ENCODE data around the gene LTO1.

LTO1 gene

GRCh38 chr11:69650832-69651344 is 24.3 kb downstream of the LTO1 start:
- H3K36me3 Mint-ChIP-seq (ENCODE audit: low read depth): peaks cover 4% of the 10 kb centered on the region
- H3K4me3 Mint-ChIP-seq: no peak overlapping the region
- no peaks in the 10 kb centered on the region for H3K4me1 Mint-ChIP-seq (ENCODE audit: low read depth)
- H3K9me3 Mint-ChIP-seq: no peaks in the 10 kb centered on the region
- H3K27ac Mint-ChIP-seq: no peak overlapping the region
- H3K27me3 Mint-ChIP-seq: no peaks in the 10 kb centered on the region

GRCh38 chr11:69650081-69650831 is 24.9 kb downstream of the LTO1 start:
- no peak overlapping the region for H3K4me3 Mint-ChIP-seq
- H3K36me3 Mint-ChIP-seq (ENCODE audit: low read depth): peaks cover 4% of the 10 kb centered on the region
- H3K4me1 Mint-ChIP-seq (ENCODE audit: low read depth): no peaks in the 10 kb centered on the region
- no peaks in the 10 kb centered on the region for H3K27me3 Mint-ChIP-seq
- no peaks in the 10 kb centered on the region for H3K9me3 Mint-ChIP-seq
- no peak overlapping the region for H3K27ac Mint-ChIP-seq

GRCh38 chr11:69649576-69649900 is 25.6 kb downstream of the LTO1 start:
- Mint-ChIP-seq H3K36me3 (ENCODE audit: low read depth) (peaks cover 4% of the 10 kb centered on the region), H3K4me1 (ENCODE audit: low read depth) (no peaks in the 10 kb centered on the region), H3K9me3 (no peaks in the 10 kb centered on the region), H3K27ac (no peak overlapping the region), H3K27me3 (no peaks in the 10 kb centered on the region), H3K4me3 (no peak overlapping the region)

- H3K27me3 Mint-ChIP-seq: no peaks in the 10 kb centered on the region
- H3K36me3 Mint-ChIP-seq (ENCODE audit: low read depth): peaks cover 4% of the 10 kb centered on the region
- H3K9me3 Mint-ChIP-seq: no peaks in the 10 kb centered on the region
- H3K4me1 Mint-ChIP-seq (ENCODE audit: low read depth): peaks cover 2% of the 10 kb centered on the region
- no peak overlapping the region for H3K27ac Mint-ChIP-seq
- no peak overlapping the region for H3K4me3 Mint-ChIP-seq
Observed at GRCh38 chr11:69648679-69649575, 26.2 kb downstream of the LTO1 start.

- H3K27ac Mint-ChIP-seq: no peak overlapping the region
- H3K4me3 Mint-ChIP-seq: no peak overlapping the region
- no peaks in the 10 kb centered on the region for H3K27me3 Mint-ChIP-seq
- no peaks in the 10 kb centered on the region for H3K9me3 Mint-ChIP-seq
- H3K36me3 Mint-ChIP-seq (ENCODE audit: low read depth): peaks cover 4% of the 10 kb centered on the region
- H3K4me1 Mint-ChIP-seq (ENCODE audit: low read depth): peaks cover 4% of the 10 kb centered on the region
Observed at GRCh38 chr11:69647761-69648497, 27.2 kb downstream of the LTO1 start.

- peaks cover 4% of the 10 kb centered on the region for H3K36me3 Mint-ChIP-seq (ENCODE audit: low read depth)
- no peaks in the 10 kb centered on the region for H3K27me3 Mint-ChIP-seq
- H3K27ac Mint-ChIP-seq: no peak overlapping the region
- peaks cover 4% of the 10 kb centered on the region for H3K4me1 Mint-ChIP-seq (ENCODE audit: low read depth)
- H3K4me3 Mint-ChIP-seq: no peak overlapping the region
- no peaks in the 10 kb centered on the region for H3K9me3 Mint-ChIP-seq
Observed at GRCh38 chr11:69647390-69647748, 27.8 kb downstream of the LTO1 start.

- Mint-ChIP-seq H3K36me3 (ENCODE audit: low read depth) (no peaks in the 10 kb centered on the region), H3K27me3 (no peaks in the 10 kb centered on the region), H3K4me3 (no peak overlapping the region), H3K9me3 (no peaks in the 10 kb centered on the region), H3K4me1 (ENCODE audit: low read depth) (peaks cover 4% of the 10 kb centered on the region), H3K27ac (no peak overlapping the region)
Observed at GRCh38 chr11:69646493-69647389, 28.4 kb downstream of the LTO1 start.

GRCh38 chr11:69645801-69646492 is 29.2 kb downstream of the LTO1 start:
- Mint-ChIP-seq H3K27ac (no peak overlapping the region), H3K9me3 (no peaks in the 10 kb centered on the region), H3K36me3 (ENCODE audit: low read depth) (no peaks in the 10 kb centered on the region), H3K27me3 (peaks cover 5% of the 10 kb centered on the region), H3K4me1 (ENCODE audit: low read depth) (peaks cover 9% of the 10 kb centered on the region), H3K4me3 (no peak overlapping the region)

- H3K9me3 Mint-ChIP-seq: no peaks in the 10 kb centered on the region
- H3K27me3 Mint-ChIP-seq: peaks cover 13% of the 10 kb centered on the region
- no peak overlapping the region for H3K27ac Mint-ChIP-seq
- peaks cover 17% of the 10 kb centered on the region for H3K4me1 Mint-ChIP-seq (ENCODE audit: low read depth)
- H3K4me3 Mint-ChIP-seq: no peak overlapping the region
- no peaks in the 10 kb centered on the region for H3K36me3 Mint-ChIP-seq (ENCODE audit: low read depth)
Observed at GRCh38 chr11:69644962-69645675, 30.0 kb downstream of the LTO1 start.

GRCh38 chr11:69644071-69644961 is 30.8 kb downstream of the LTO1 start:
- Mint-ChIP-seq H3K36me3 (ENCODE audit: low read depth) (no peaks in the 10 kb centered on the region), H3K27ac (no peak overlapping the region), H3K4me1 (ENCODE audit: low read depth) (peaks cover 25% of the 10 kb centered on the region), H3K9me3 (no peaks in the 10 kb centered on the region), H3K4me3 (no peak overlapping the region), H3K27me3 (peaks cover 21% of the 10 kb centered on the region)

GRCh38 chr11:69643646-69644045 is 31.5 kb downstream of the LTO1 start:
- Mint-ChIP-seq H3K27ac (no peak overlapping the region), H3K9me3 (no peaks in the 10 kb centered on the region), H3K36me3 (ENCODE audit: low read depth) (no peaks in the 10 kb centered on the region), H3K27me3 (peaks cover 21% of the 10 kb centered on the region), H3K4me1 (ENCODE audit: low read depth) (peaks cover 27% of the 10 kb centered on the region), H3K4me3 (peak overlapping the region; percentile 37)

- H3K9me3 Mint-ChIP-seq: no peaks in the 10 kb centered on the region
- H3K36me3 Mint-ChIP-seq (ENCODE audit: low read depth): no peaks in the 10 kb centered on the region
- H3K27me3 Mint-ChIP-seq: peaks cover 25% of the 10 kb centered on the region
- peaks cover 31% of the 10 kb centered on the region for H3K4me1 Mint-ChIP-seq (ENCODE audit: low read depth)
- H3K4me3 Mint-ChIP-seq: peak overlapping the region; percentile 66
- H3K27ac Mint-ChIP-seq: no peak overlapping the region
Observed at GRCh38 chr11:69642913-69643632, 32.1 kb downstream of the LTO1 start.
